ENCODE results near the gene WAS.

DNA sequence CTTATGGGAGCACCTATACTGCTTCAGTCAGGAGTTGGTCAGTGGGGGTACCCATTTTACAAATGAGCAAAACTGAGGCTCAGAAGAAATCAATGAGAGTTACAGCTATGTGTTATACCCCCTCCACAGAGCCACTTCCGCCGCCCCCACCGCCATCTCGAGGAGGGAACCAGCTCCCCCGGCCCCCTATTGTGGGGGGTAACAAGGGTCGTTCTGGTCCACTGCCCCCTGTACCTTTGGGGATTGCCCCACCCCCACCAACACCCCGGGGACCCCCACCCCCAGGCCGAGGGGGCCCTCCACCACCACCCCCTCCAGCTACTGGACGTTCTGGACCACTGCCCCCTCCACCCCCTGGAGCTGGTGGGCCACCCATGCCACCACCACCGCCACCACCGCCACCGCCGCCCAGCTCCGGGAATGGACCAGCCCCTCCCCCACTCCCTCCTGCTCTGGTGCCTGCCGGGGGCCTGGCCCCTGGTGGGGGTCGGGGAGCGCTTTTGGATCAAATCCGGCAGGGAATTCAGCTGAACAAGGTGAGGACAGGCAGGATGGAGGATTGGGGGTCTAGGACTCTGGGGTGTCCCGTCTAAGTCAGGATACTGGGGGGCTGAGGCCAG is 5.0 kb downstream of the WAS start:
- no peak for TF ChIP-seq POLR2A (IDR thresholded peaks at IDR 0.05)
- TF ChIP-seq, protein P1, sequence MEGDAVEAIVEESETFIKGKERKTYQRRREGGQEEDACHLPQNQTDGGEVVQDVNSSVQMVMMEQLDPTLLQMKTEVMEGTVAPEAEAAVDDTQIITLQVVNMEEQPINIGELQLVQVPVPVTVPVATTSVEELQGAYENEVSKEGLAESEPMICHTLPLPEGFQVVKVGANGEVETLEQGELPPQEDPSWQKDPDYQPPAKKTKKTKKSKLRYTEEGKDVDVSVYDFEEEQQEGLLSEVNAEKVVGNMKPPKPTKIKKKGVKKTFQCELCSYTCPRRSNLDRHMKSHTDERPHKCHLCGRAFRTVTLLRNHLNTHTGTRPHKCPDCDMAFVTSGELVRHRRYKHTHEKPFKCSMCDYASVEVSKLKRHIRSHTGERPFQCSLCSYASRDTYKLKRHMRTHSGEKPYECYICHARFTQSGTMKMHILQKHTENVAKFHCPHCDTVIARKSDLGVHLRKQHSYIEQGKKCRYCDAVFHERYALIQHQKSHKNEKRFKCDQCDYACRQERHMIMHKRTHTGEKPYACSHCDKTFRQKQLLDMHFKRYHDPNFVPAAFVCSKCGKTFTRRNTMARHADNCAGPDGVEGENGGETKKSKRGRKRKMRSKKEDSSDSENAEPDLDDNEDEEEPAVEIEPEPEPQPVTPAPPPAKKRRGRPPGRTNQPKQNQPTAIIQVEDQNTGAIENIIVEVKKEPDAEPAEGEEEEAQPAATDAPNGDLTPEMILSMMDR (IDR thresholded peaks at IDR 0.05), result no peak
